Rectal smooth muscle tissue (tissue), 1 donor: ENCODE measurements around the gene SWI5.
A peak's percentile ranks its signal among the peaks of the same experiment; 100 is the strongest.

Experiments used
- H3K27ac ChIP-seq: one replicate; pipeline ENCODE4 v1.7.0; 2013; ENCODE audit warnings: low read depth, low read length, inconsistent platforms
- H3K27me3 ChIP-seq: one replicate; pipeline ENCODE4 v1.7.0; 2013; ENCODE audit warnings: low read length; ENCODE audit not compliant: control insufficient read depth, insufficient read depth
- H3K36me3 ChIP-seq: one replicate; pipeline ENCODE4 v1.7.0; 2013; ENCODE audit warnings: low read length; ENCODE audit not compliant: control insufficient read depth, insufficient read depth
- H3K4me1 ChIP-seq: one replicate; pipeline ENCODE4 v1.7.0; 2013; ENCODE audit warnings: low read length; ENCODE audit not compliant: control insufficient read depth, insufficient read depth
- H3K4me3 ChIP-seq: one replicate; pipeline ENCODE4 v1.7.0; 2013; ENCODE audit warnings: low read length
- H3K9ac ChIP-seq: one replicate; pipeline ENCODE4 v1.7.0; 2013; ENCODE audit warnings: low read length

The SWI5 gene

GRCh38 chr9:128296340-128297220, 20.5 kb downstream of the SWI5 start:
- no peak overlapping the region for H3K9ac ChIP-seq
- H3K27me3 ChIP-seq = no peaks in the 10 kb centered on the region
- H3K4me3 ChIP-seq = no peak overlapping the region
- no peak overlapping the region for H3K27ac ChIP-seq
- no peaks in the 10 kb centered on the region for H3K4me1 ChIP-seq
- H3K36me3 ChIP-seq = no peaks in the 10 kb centered on the region

GRCh38 chr9:128297221-128297773, 21.2 kb downstream of the SWI5 start:
- no peak overlapping the region for H3K4me3 ChIP-seq
- H3K4me1 ChIP-seq = no peaks in the 10 kb centered on the region
- no peak overlapping the region for H3K27ac ChIP-seq
- no peaks in the 10 kb centered on the region for H3K36me3 ChIP-seq
- no peak overlapping the region for H3K9ac ChIP-seq
- no peaks in the 10 kb centered on the region for H3K27me3 ChIP-seq

- Histone ChIP-seq H3K27me3 (no peaks in the 10 kb centered on the region), H3K36me3 (no peaks in the 10 kb centered on the region), H3K4me1 (no peaks in the 10 kb centered on the region), H3K27ac (no peak overlapping the region), H3K4me3 (no peak overlapping the region), H3K9ac (no peak overlapping the region)
Measured at GRCh38 chr9:128298535-128299482, 22.7 kb downstream of the SWI5 start.

- Histone ChIP-seq H3K4me1 (no peaks in the 10 kb centered on the region), H3K36me3 (no peaks in the 10 kb centered on the region), H3K9ac (no peak overlapping the region), H3K4me3 (no peak overlapping the region), H3K27ac (no peak overlapping the region), H3K27me3 (no peaks in the 10 kb centered on the region)
Measured at GRCh38 chr9:128304136-128304970, 28.3 kb downstream of the SWI5 start.

GRCh38 chr9:128304971-128305288, 28.9 kb downstream of the SWI5 start:
- no peak overlapping the region for H3K9ac ChIP-seq
- H3K27ac ChIP-seq = no peak overlapping the region
- no peak overlapping the region for H3K4me3 ChIP-seq
- H3K4me1 ChIP-seq = no peaks in the 10 kb centered on the region
- no peaks in the 10 kb centered on the region for H3K27me3 ChIP-seq
- peaks cover 3% of the 10 kb centered on the region for H3K36me3 ChIP-seq

- peaks cover 16% of the 10 kb centered on the region for H3K36me3 ChIP-seq
- no peak overlapping the region for H3K27ac ChIP-seq
- H3K4me3 ChIP-seq = no peak overlapping the region
- H3K27me3 ChIP-seq = no peaks in the 10 kb centered on the region
- no peaks in the 10 kb centered on the region for H3K4me1 ChIP-seq
- no peak overlapping the region for H3K9ac ChIP-seq
Measured at GRCh38 chr9:128309551-128309950, 33.5 kb downstream of the SWI5 start.

- no peak overlapping the region for H3K4me3 ChIP-seq
- no peak overlapping the region for H3K9ac ChIP-seq
- no peak overlapping the region for H3K27ac ChIP-seq
Measured at GRCh38 chr9:128310461-128310860, 34.4 kb downstream of the SWI5 start.

GRCh38 chr9:128314697-128315096, 38.6 kb downstream of the SWI5 start:
- Histone ChIP-seq H3K9ac (no peak overlapping the region), H3K27ac (no peak overlapping the region), H3K27me3 (no peaks in the 10 kb centered on the region), H3K4me3 (no peak overlapping the region), H3K4me1 (no peaks in the 10 kb centered on the region), H3K36me3 (peaks cover 32% of the 10 kb centered on the region)

More at GRCh38 chr9:128310461-128310860, 34.4 kb downstream of the SWI5 start:
- H3K27me3 ChIP-seq = no peaks in the 10 kb centered on the region
- H3K36me3 ChIP-seq = peaks cover 18% of the 10 kb centered on the region
- no peaks in the 10 kb centered on the region for H3K4me1 ChIP-seq

GRCh38 chr9:128316421-128316820, 40.3 kb downstream of the SWI5 start:
- H3K4me3 ChIP-seq = no peak overlapping the region
- no peak overlapping the region for H3K27ac ChIP-seq
- H3K9ac ChIP-seq = no peak overlapping the region
- no peaks in the 10 kb centered on the region for H3K27me3 ChIP-seq
- peaks cover under 1% of the 10 kb centered on the region for H3K4me1 ChIP-seq
- H3K36me3 ChIP-seq = peaks cover 25% of the 10 kb centered on the region

- Histone ChIP-seq H3K4me1 (peaks cover 2% of the 10 kb centered on the region), H3K4me3 (no peak overlapping the region), H3K9ac (no peak overlapping the region), H3K27me3 (no peaks in the 10 kb centered on the region), H3K27ac (no peak overlapping the region), H3K36me3 (peaks cover 24% of the 10 kb centered on the region)
Measured at GRCh38 chr9:128317629-128318028, 41.6 kb downstream of the SWI5 start.

- Histone ChIP-seq H3K27me3 (no peaks in the 10 kb centered on the region), H3K4me1 (peaks cover 7% of the 10 kb centered on the region), H3K9ac (no peak overlapping the region), H3K27ac (no peak overlapping the region), H3K4me3 (peak overlapping the region; percentile 98), H3K36me3 (peaks cover 28% of the 10 kb centered on the region)
Measured at GRCh38 chr9:128321343-128321742, 45.3 kb downstream of the SWI5 start.
